OCI-LY3 (cell line): ENCODE measurements around the gene BAG3.

ENCODE experiments used
- H2AFZ ChIP-seq: fragments of 200-600, 300-600 bp; shearing (Covaris generic); 2 replicates; pipeline ENCODE4 v1.6.0; 2014; ENCODE audit warnings: antibody characterized with exemption, low read depth, low read length
- H3K27ac ChIP-seq: fragments of 200-600, 300-600 bp; sonication (generic); 2 replicates; pipeline ENCODE4 v1.5.1; 2014; ENCODE audit warnings: mild to moderate bottlenecking, low read length, moderate library complexity, mixed read lengths
- H3K27me3 ChIP-seq: fragments of 200-600, 300-600 bp; sonication (generic); 2 replicates; pipeline ENCODE4 v1.6.1; 2014; ENCODE audit warnings: low read depth, low read length, mixed read lengths
- H3K36me3 ChIP-seq: fragments of 200-600, 300-600 bp; sonication (generic); replicated peaks from 2 replicates; pipeline ENCODE3; 2014; ENCODE audit warnings: low read depth, low read length, mixed read lengths
- H3K4me1 ChIP-seq: fragments of 300-600, 200-600 bp; sonication (generic); 2 replicates; pipeline ENCODE4 v1.6.1; 2014; ENCODE audit warnings: low read length, mixed read lengths
- H3K4me2 ChIP-seq: fragments of 200-600, 300-600 bp; sonication (generic); 2 replicates; pipeline ENCODE4 v1.6.1; 2014; ENCODE audit warnings: low read length, mixed read lengths
- H3K4me3 ChIP-seq: fragments of 300-600, 200-600 bp; sonication (generic); 2 replicates; pipeline ENCODE4 v1.5.1; 2014; ENCODE audit warnings: antibody characterized with exemption, mild to moderate bottlenecking, low read length, moderate library complexity
- H3K79me2 ChIP-seq: fragments of 300-600, 200-600 bp; shearing (Covaris generic); 2 replicates; pipeline ENCODE4 v1.6.1; 2014; ENCODE audit warnings: mild to moderate bottlenecking, low read length, mixed read lengths
- H3K9ac ChIP-seq: fragments of 300-600, 200-600 bp; shearing (Covaris generic); 2 replicates; pipeline ENCODE4 v1.6.0; 2014; ENCODE audit warnings: mild to moderate bottlenecking, low read length, moderate library complexity
- H3K9me3 ChIP-seq: fragments of 200-600, 300-600 bp; shearing (Covaris generic); 2 replicates; pipeline ENCODE4 v1.6.1; 2014; ENCODE audit warnings: low read length, mixed read lengths; ENCODE audit not compliant: insufficient read depth
- H4K20me1 ChIP-seq: fragments of 200-600, 300-600 bp; sonication (generic); 2 replicates; pipeline ENCODE4 v1.6.1; 2016; ENCODE audit warnings: low read length, mixed read lengths; ENCODE audit not compliant: insufficient read depth
- CTCF ChIP-seq: fragments of 200-600, 300-600 bp; sonication (generic); IDR thresholded peaks from 2 replicates; pipeline ENCODE4 v1.5.1; 2014; ENCODE audit warnings: antibody characterized with exemption, low read length, low read depth
- EZH2phosphoT487 ChIP-seq: fragments of 200-600 bp; shearing (Covaris generic); IDR thresholded peaks from 2 replicates; pipeline ENCODE4 v1.6.1; 2018; ENCODE audit warnings: antibody characterized with exemption, mixed run types, low read depth

The BAG3 gene

GRCh38 chr10:119652361-119652730, 1.2 kb downstream of the BAG3 start:
- H3K36me3 ChIP-seq: no peaks in the 10 kb centered on the region
- H2AFZ ChIP-seq: no peak overlapping the region
- H3K79me2 ChIP-seq: no peaks in the 10 kb centered on the region
- TF ChIP-seq EZH2phosphoT487 (no peak), CTCF (no peak)
- no peak overlapping the region for H3K27ac ChIP-seq
- H3K9me3 ChIP-seq: no peaks in the 10 kb centered on the region
- H3K4me3 ChIP-seq: no peak overlapping the region
- H3K9ac ChIP-seq: no peak overlapping the region
- H4K20me1 ChIP-seq: no peaks in the 10 kb centered on the region
- no peaks in the 10 kb centered on the region for H3K27me3 ChIP-seq
- peak overlapping the region; percentile 3; the same call in 1 of the 2 replicates for H3K4me2 ChIP-seq
- peaks cover 6% of the 10 kb centered on the region for H3K4me1 ChIP-seq

GRCh38 chr10:119653209-119653608, 2.0 kb downstream of the BAG3 start:
- no peak overlapping the region for H3K27ac ChIP-seq
- no peak overlapping the region for H2AFZ ChIP-seq
- H3K4me2 ChIP-seq: no peak overlapping the region
- no peaks in the 10 kb centered on the region for H3K36me3 ChIP-seq
- H3K9me3 ChIP-seq: no peaks in the 10 kb centered on the region
- H3K4me3 ChIP-seq: no peak overlapping the region
- no peaks in the 10 kb centered on the region for H3K27me3 ChIP-seq
- H3K4me1 ChIP-seq: peaks cover 6% of the 10 kb centered on the region
- H3K79me2 ChIP-seq: no peaks in the 10 kb centered on the region
- H3K9ac ChIP-seq: no peak overlapping the region
- TF ChIP-seq CTCF: no peak
- TF ChIP-seq EZH2phosphoT487: no peak
- H4K20me1 ChIP-seq: no peaks in the 10 kb centered on the region

- no peak overlapping the region for H2AFZ ChIP-seq
- peaks cover 6% of the 10 kb centered on the region for H3K4me1 ChIP-seq
- no peak for TF ChIP-seq CTCF
- TF ChIP-seq EZH2phosphoT487: no peak
- no peaks in the 10 kb centered on the region for H3K36me3 ChIP-seq
- no peak overlapping the region for H3K4me2 ChIP-seq
- H3K27ac ChIP-seq: no peak overlapping the region
- H3K79me2 ChIP-seq: no peaks in the 10 kb centered on the region
- no peaks in the 10 kb centered on the region for H4K20me1 ChIP-seq
- H3K27me3 ChIP-seq: no peaks in the 10 kb centered on the region
- no peak overlapping the region for H3K4me3 ChIP-seq
- H3K9ac ChIP-seq: no peak overlapping the region
- no peaks in the 10 kb centered on the region for H3K9me3 ChIP-seq
Measured at GRCh38 chr10:119653916-119654315, 2.7 kb downstream of the BAG3 start.

- Histone ChIP-seq H3K9me3 (no peaks in the 10 kb centered on the region), H3K27ac (no peak overlapping the region), H3K4me3 (no peak overlapping the region), H4K20me1 (no peaks in the 10 kb centered on the region), H3K27me3 (no peaks in the 10 kb centered on the region), H3K79me2 (no peaks in the 10 kb centered on the region), H3K36me3 (no peaks in the 10 kb centered on the region), H2AFZ (no peak overlapping the region), H3K9ac (no peak overlapping the region), H3K4me2 (no peak overlapping the region), H3K4me1 (peaks cover 6% of the 10 kb centered on the region)
- no peak for TF ChIP-seq EZH2phosphoT487
- TF ChIP-seq CTCF: no peak
Measured at GRCh38 chr10:119654540-119654939, 3.4 kb downstream of the BAG3 start.
